Trophoblast cell (in vitro differentiated cells and primary cell): ENCODE results near the gene CNTN4.

Source experiments
- DNase-seq, 2 donors: peaks; one replicate each; pipeline ENCODE4 v3.0.0-alpha.2; 2016
- H2AFZ ChIP-seq: 2 replicates; pipeline ENCODE4 v1.6.1; 2013; ENCODE audit warnings: low read length, moderate library complexity, mild to moderate bottlenecking; ENCODE audit not compliant: insufficient read depth, poor library complexity
- H2AK5ac ChIP-seq: 2 replicates; pipeline ENCODE4 v1.6.1; 2013; ENCODE audit warnings: mild to moderate bottlenecking, low read length
- H2BK120ac ChIP-seq: 2 replicates; pipeline ENCODE4 v1.6.1; 2013; ENCODE audit warnings: low read length, mild to moderate bottlenecking, moderate library complexity; ENCODE audit not compliant: insufficient read depth, poor library complexity
- H2BK12ac ChIP-seq: 2 replicates; pipeline ENCODE4 v1.6.1; 2013; ENCODE audit warnings: mild to moderate bottlenecking, low read length, moderate library complexity
- H2BK5ac ChIP-seq: 2 replicates; pipeline ENCODE4 v1.6.1; 2013; ENCODE audit warnings: low read length, low read depth, moderate library complexity, mild to moderate bottlenecking; ENCODE audit not compliant: poor library complexity
- H3K14ac ChIP-seq: 2 replicates; pipeline ENCODE4 v1.6.1; 2013; ENCODE audit warnings: mild to moderate bottlenecking, low read length
- H3K18ac ChIP-seq: 2 replicates; pipeline ENCODE4 v1.6.1; 2013; ENCODE audit warnings: mild to moderate bottlenecking, low read length
- H3K23ac ChIP-seq: 2 replicates; pipeline ENCODE4 v1.6.1; 2013; ENCODE audit warnings: low read length
- H3K27ac ChIP-seq: 2 replicates; pipeline ENCODE4 v1.5.1; 2013; ENCODE audit warnings: low read depth, mild to moderate bottlenecking, inconsistent platforms, low read length, moderate library complexity
- H3K27me3 ChIP-seq: 2 replicates; pipeline ENCODE4 v1.6.1; 2013; ENCODE audit warnings: inconsistent platforms, mild to moderate bottlenecking, low read length, moderate library complexity; ENCODE audit not compliant: insufficient read depth
- H3K36me3 ChIP-seq, 2 experiments: 1 replicate in 1 of 2; 2 replicates in 1 of 2; pipeline ENCODE4 v1.6.1; 2013; ENCODE audit warnings: low read length in 2 of 2, mild to moderate bottlenecking in 2 of 2, moderate library complexity in 1 of 2; ENCODE audit not compliant: insufficient read depth in 2 of 2, control insufficient read depth in 1 of 2
- H3K4ac ChIP-seq: 2 replicates; pipeline ENCODE4 v1.6.1; 2013; ENCODE audit warnings: low read depth, mild to moderate bottlenecking, low read length, moderate library complexity
- H3K4me1 ChIP-seq, 2 experiments: 1 replicate in 1 of 2; 2 replicates in 1 of 2; pipeline ENCODE4 v1.6.1; 2013; ENCODE audit warnings: low read length in 2 of 2, mild to moderate bottlenecking in 2 of 2, moderate library complexity in 1 of 2; ENCODE audit not compliant: insufficient read depth in 2 of 2, control insufficient read depth in 1 of 2
- H3K4me2 ChIP-seq: 2 replicates; pipeline ENCODE4 v1.6.1; 2013; ENCODE audit warnings: inconsistent platforms, mild to moderate bottlenecking, low read length, moderate library complexity
- H3K4me3 ChIP-seq: 2 replicates; pipeline ENCODE4 v1.5.1; 2013; ENCODE audit warnings: mild to moderate bottlenecking, low read depth, low read length, inconsistent platforms
- H3K79me1 ChIP-seq: one replicate; pipeline ENCODE4 v1.6.1; 2013; ENCODE audit warnings: low read length
- H3K79me2 ChIP-seq: 2 replicates; pipeline ENCODE4 v1.6.1; 2013; ENCODE audit warnings: low read length, mild to moderate bottlenecking; ENCODE audit not compliant: control insufficient read depth, insufficient read depth, poor library complexity
- H3K9ac ChIP-seq: 2 replicates; pipeline ENCODE4 v1.6.1; 2013; ENCODE audit warnings: mild to moderate bottlenecking, low read length
- H3K9me3 ChIP-seq: 2 replicates; pipeline ENCODE4 v1.6.1; 2013; ENCODE audit warnings: low read depth, mild to moderate bottlenecking, control low read depth, inconsistent platforms, low read length; ENCODE audit not compliant: insufficient read depth
- H4K12ac ChIP-seq: 2 replicates; pipeline ENCODE4 v1.6.1; 2013; ENCODE audit warnings: low read depth, mild to moderate bottlenecking, low read length, moderate library complexity
- H4K8ac ChIP-seq: 2 replicates; pipeline ENCODE4 v1.6.1; 2013; ENCODE audit warnings: low read depth, mild to moderate bottlenecking, low read length, moderate library complexity
- H4K91ac ChIP-seq: one replicate; pipeline ENCODE4 v1.6.1; 2013; ENCODE audit warnings: low read depth, mild to moderate bottlenecking, low read length, moderate library complexity
- WGBS: extraction: QIAGEN DNeasy Blood & Tissue Kit; methylation state at CpG from one replicate; pipeline ENCODE4 v1.1.7; 2013; ENCODE audit warnings: missing lambda C conversion rate; ENCODE audit not compliant: insufficient read length, insufficient coverage; ENCODE audit errors: extremely low coverage; 5-methylcytosine and 5-hydroxymethylcytosine counted together

Gene CNTN4

GRCh38 chr3:2923390-2923789 lies 824.7 kb downstream of the CNTN4 start:
- no peaks in the 10 kb centered on the region for H3K27me3 ChIP-seq
- WGBS = no CpG with 5 or more reads among the region's 3 CpGs
- H3K14ac ChIP-seq = no peak overlapping the region

GRCh38 chr3:2927259-2927658 lies 828.6 kb downstream of the CNTN4 start:
- no peak overlapping the region for H2BK120ac ChIP-seq
- no peaks in the 10 kb centered on the region for H3K79me2 ChIP-seq
- DNase-seq = no peak
- no peaks in the 10 kb centered on the region for H3K9me3 ChIP-seq
- H3K4me3 ChIP-seq = no peak overlapping the region
- H4K91ac ChIP-seq = no peak overlapping the region
- no peak overlapping the region for H3K27ac ChIP-seq
- no peaks in the 10 kb centered on the region for H3K4me1 ChIP-seq
- H4K8ac ChIP-seq = no peak overlapping the region
- H3K18ac ChIP-seq = no peak overlapping the region
- no peak overlapping the region for H3K4ac ChIP-seq
- H3K79me1 ChIP-seq = no peaks in the 10 kb centered on the region
- H3K36me3 ChIP-seq = no peaks in the 10 kb centered on the region
- no peak overlapping the region for H3K4me2 ChIP-seq
- no peak overlapping the region for H2AK5ac ChIP-seq
- no CpG with 5 or more reads among the region's 1 CpG for WGBS
- H3K9ac ChIP-seq = no peak overlapping the region
- H3K27me3 ChIP-seq = no peaks in the 10 kb centered on the region
- no peak overlapping the region for H3K23ac ChIP-seq
- H3K14ac ChIP-seq = no peak overlapping the region
- H4K12ac ChIP-seq = no peak overlapping the region
- no peak overlapping the region for H2AFZ ChIP-seq
- H2BK12ac ChIP-seq = no peak overlapping the region
- no peak overlapping the region for H2BK5ac ChIP-seq

More at GRCh38 chr3:2923390-2923789, 824.7 kb downstream of the CNTN4 start:
- Histone ChIP-seq H3K18ac (no peak overlapping the region), H3K4me1 (no peaks in the 10 kb centered on the region), H3K4ac (no peak overlapping the region), H2BK12ac (no peak overlapping the region), H2AK5ac (no peak overlapping the region), H2AFZ (no peak overlapping the region), H4K8ac (no peak overlapping the region), H3K36me3 (no peaks in the 10 kb centered on the region), H4K12ac (no peak overlapping the region), H3K79me2 (no peaks in the 10 kb centered on the region), H3K4me3 (no peak overlapping the region), H2BK120ac (no peak overlapping the region), H4K91ac (no peak overlapping the region), H3K9ac (no peak overlapping the region), H3K23ac (no peak overlapping the region), H3K9me3 (no peaks in the 10 kb centered on the region), H3K79me1 (no peaks in the 10 kb centered on the region), H3K4me2 (no peak overlapping the region), H2BK5ac (no peak overlapping the region), H3K27ac (no peak overlapping the region)
- DNase-seq = no peak

DNA sequence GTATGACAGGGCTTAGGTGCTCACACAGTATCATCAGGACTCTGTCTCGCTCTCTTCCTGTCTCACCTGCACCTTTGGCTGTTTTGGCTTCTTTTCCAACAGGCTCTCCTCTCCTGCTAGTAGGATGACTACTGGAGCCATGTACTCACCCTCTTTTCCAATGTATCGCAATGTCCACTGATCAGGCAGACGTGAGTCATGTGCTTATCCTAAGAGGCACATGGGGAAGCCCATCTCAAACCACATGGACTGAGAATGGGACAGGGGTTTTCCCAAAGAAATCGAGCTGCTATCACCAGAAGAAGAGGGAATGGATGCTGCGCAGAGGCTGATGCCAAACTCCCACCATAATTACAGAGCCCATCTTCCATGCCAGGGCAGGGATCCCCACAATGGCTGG lies 830.9 kb downstream of the CNTN4 start:
- Histone ChIP-seq H3K23ac (no peak overlapping the region), H2BK12ac (no peak overlapping the region), H3K27ac (no peak overlapping the region), H4K8ac (no peak overlapping the region), H2AK5ac (no peak overlapping the region), H3K14ac (no peak overlapping the region), H3K18ac (no peak overlapping the region), H3K4me1 (no peaks in the 10 kb centered on the region), H4K12ac (no peak overlapping the region), H2BK120ac (no peak overlapping the region), H3K4me3 (no peak overlapping the region), H3K79me2 (no peaks in the 10 kb centered on the region), H3K4me2 (no peak overlapping the region), H2AFZ (no peak overlapping the region), H4K91ac (no peak overlapping the region), H3K9ac (no peak overlapping the region), H3K4ac (no peak overlapping the region), H3K27me3 (no peaks in the 10 kb centered on the region), H3K9me3 (no peaks in the 10 kb centered on the region), H3K79me1 (no peaks in the 10 kb centered on the region), H3K36me3 (no peaks in the 10 kb centered on the region), H2BK5ac (no peak overlapping the region)
- WGBS = no CpG with 5 or more reads among the region's 5 CpGs
- no peak for DNase-seq

- no peak overlapping the region for H2AFZ ChIP-seq
- no peaks in the 10 kb centered on the region for H3K79me2 ChIP-seq
- no peak overlapping the region for H2BK5ac ChIP-seq
- no peak overlapping the region for H3K18ac ChIP-seq
- H3K9me3 ChIP-seq = no peaks in the 10 kb centered on the region
- H2BK12ac ChIP-seq = no peak overlapping the region
- no peak overlapping the region for H2BK120ac ChIP-seq
- no peak overlapping the region for H3K4me2 ChIP-seq
- H3K4ac ChIP-seq = no peak overlapping the region
- H3K27ac ChIP-seq = no peak overlapping the region
- H3K4me3 ChIP-seq = no peak overlapping the region
- no peak overlapping the region for H4K91ac ChIP-seq
- DNase-seq = no peak
- no CpG with 5 or more reads among the region's 4 CpGs for WGBS
- no peaks in the 10 kb centered on the region for H3K4me1 ChIP-seq
- no peaks in the 10 kb centered on the region for H3K36me3 ChIP-seq
- H3K23ac ChIP-seq = no peak overlapping the region
- H3K79me1 ChIP-seq = no peaks in the 10 kb centered on the region
- no peak overlapping the region for H4K8ac ChIP-seq
- H4K12ac ChIP-seq = no peak overlapping the region
- no peaks in the 10 kb centered on the region for H3K27me3 ChIP-seq
- no peak overlapping the region for H2AK5ac ChIP-seq
- no peak overlapping the region for H3K14ac ChIP-seq
- no peak overlapping the region for H3K9ac ChIP-seq
These were observed 832.6 kb downstream of the CNTN4 start for GRCh38 chr3:2931265-2931664.
